ENCODE results near the gene PINK1. TPM values are rescaled to one million over a fixed set of nuclear protein-coding genes. Genes with fewer than 3 reads are reported as not detected.

The PINK1 gene
- total RNA-seq, 1 donor from 2014 or later, result 44.3 TPM

GRCh38 chr1:20611652-20612051 lies 21.6 kb upstream of the PINK1 start:
- no peak for DNase-seq (ENCODE audit: low read depth)
- no peak for TF ChIP-seq CTCF (conservative IDR thresholded peaks at IDR 0.05; ENCODE audit: low read depth, low read length)
- no peak overlapping the region for H3K4me3 ChIP-seq (ENCODE audit: low read depth, low read length)

GRCh38 chr1:20612221-20612746 lies 21.0 kb upstream of the PINK1 start:
- TF ChIP-seq CTCF (conservative IDR thresholded peaks at IDR 0.05; ENCODE audit: low read depth, low read length), result no peak
- no peak overlapping the region for H3K4me3 ChIP-seq (ENCODE audit: low read depth, low read length)
- DNase-seq (ENCODE audit: low read depth), result no peak

GRCh38 chr1:20614131-20614579 lies 19.1 kb upstream of the PINK1 start:
- H3K4me3 ChIP-seq (ENCODE audit: low read depth, low read length), result no peak overlapping the region
- no peak for DNase-seq (ENCODE audit: low read depth)
- no peak for TF ChIP-seq CTCF (conservative IDR thresholded peaks at IDR 0.05; ENCODE audit: low read depth, low read length)

GRCh38 chr1:20615946-20616846 lies 17.1 kb upstream of the PINK1 start:
- no peak for TF ChIP-seq CTCF (conservative IDR thresholded peaks at IDR 0.05; ENCODE audit: low read depth, low read length)
- no peak for DNase-seq (ENCODE audit: low read depth)

GRCh38 chr1:20616847-20617487 lies 16.3 kb upstream of the PINK1 start:
- TF ChIP-seq CTCF (conservative IDR thresholded peaks at IDR 0.05; ENCODE audit: low read depth, low read length), result no peak
- no peak overlapping the region for H3K4me3 ChIP-seq (ENCODE audit: low read depth, low read length)
- DNase-seq (ENCODE audit: low read depth), result no peak

More at GRCh38 chr1:20615946-20616846, 17.1 kb upstream of the PINK1 start:
- no peak overlapping the region for H3K4me3 ChIP-seq (ENCODE audit: low read depth, low read length)

- no peak for TF ChIP-seq CTCF (conservative IDR thresholded peaks at IDR 0.05; ENCODE audit: low read depth, low read length)
- no peak for DNase-seq (ENCODE audit: low read depth)
- H3K4me3 ChIP-seq (ENCODE audit: low read depth, low read length), result no peak overlapping the region
Measured at GRCh38 chr1:20618550-20618949, 14.7 kb upstream of the PINK1 start.
